Aorta (tissue), 5 donors: ENCODE measurements around the gene COLEC12. TPM values are rescaled to one million over a fixed set of nuclear protein-coding genes. Genes with fewer than 3 reads are reported as not detected.

Source experiments
- ATAC-seq: fragments of 200-7000 bp; cut with Tn5 transposase; one replicate; pipeline ENCODE4 v1.9.1; 2022; ENCODE audit warnings: moderate library complexity; ENCODE audit not compliant: low FRiP score
- DNase-seq, 2 donors: peaks; one replicate each; pipeline ENCODE4 v3.0.0-alpha.2; 2020
- H3K27ac ChIP-seq, 2 donors: one replicate each; pipeline ENCODE4 v1.5.1; 2013; ENCODE audit warnings: low read length in 2 of 2, mild to moderate bottlenecking in 2 of 2, moderate library complexity in 2 of 2, control low read depth in 1 of 2, inconsistent platforms in 1 of 2, low read depth in 1 of 2
- H3K27me3 ChIP-seq, 2 donors: one replicate each; pipeline ENCODE4 v1.6.1; 2013; ENCODE audit warnings: control low read depth in 1 of 2, low read length in 1 of 2, mild to moderate bottlenecking in 1 of 2, moderate library complexity in 1 of 2; ENCODE audit not compliant: insufficient read depth in 2 of 2, control insufficient read depth in 1 of 2
- H3K36me3 ChIP-seq, 2 donors: one replicate each; pipeline ENCODE4 v1.6.1; 2013; ENCODE audit warnings: control low read depth in 1 of 2, low read length in 1 of 2, mild to moderate bottlenecking in 1 of 2; ENCODE audit not compliant: insufficient read depth in 2 of 2, control insufficient read depth in 1 of 2
- H3K4me1 ChIP-seq, 2 donors: one replicate each; pipeline ENCODE4 v1.6.1; 2013; ENCODE audit warnings: low read length in 2 of 2, control low read depth in 1 of 2, mild to moderate bottlenecking in 1 of 2, moderate library complexity in 1 of 2; ENCODE audit not compliant: insufficient read depth in 2 of 2, control insufficient read depth in 1 of 2
- H3K4me3 ChIP-seq, 2 donors: one replicate each; pipeline ENCODE4 v1.5.1; 2013; ENCODE audit warnings: low read length in 2 of 2, control low read depth in 1 of 2, mild to moderate bottlenecking in 1 of 2
- H3K9me3 ChIP-seq: one replicate; pipeline ENCODE4 v1.6.1; 2013; ENCODE audit warnings: mild to moderate bottlenecking, low read length; ENCODE audit not compliant: control insufficient read depth
- WGBS, 2 donors: extraction: QIAGEN DNeasy Blood & Tissue Kit; methylation state at CpG; one replicate each; pipeline ENCODE4 v1.1.7; 2013; 5-methylcytosine and 5-hydroxymethylcytosine counted together
- intact Hi-C, 2 donors: fragments of 100-400 bp; cut with DNase I; formaldehyde crosslinking; loops; one replicate each; pipeline versions ENCODE4 v1.14.2 to v1.15.0; 2022
- polyA plus RNA-seq, 2 donors: library from polyadenylated mRNA; stranded (reverse); fragments of 200-250 nt; gene quantifications; one replicate each; pipeline ENCODE4 v1.2.3, GENCODE V29; 2013
- total RNA-seq, 2 donors: library from RNA; stranded (reverse); fragmentation: NEBNext Ultra II Directional; extraction: Animal tissue kit (Norgen Biotek cat#: 25700); gene quantifications; one replicate each; pipeline ENCODE4 v1.2.1, GENCODE V29; 2021
- donor health status: healthy with polysubstance abuse.
- donor health status: Bipolar disorder and iron deficiency.
- donor health status: DM: no; HTN: no; CAD: no.
- donor health status: DM: no; HTN: no; CAD: no.
- donor health status: DM: yes; HTN: yes; CAD: no.

Gene COLEC12
- total and polyA plus RNA-seq, 4 donors = 2.4 to 46.1 (median 10.7) TPM

DNA sequence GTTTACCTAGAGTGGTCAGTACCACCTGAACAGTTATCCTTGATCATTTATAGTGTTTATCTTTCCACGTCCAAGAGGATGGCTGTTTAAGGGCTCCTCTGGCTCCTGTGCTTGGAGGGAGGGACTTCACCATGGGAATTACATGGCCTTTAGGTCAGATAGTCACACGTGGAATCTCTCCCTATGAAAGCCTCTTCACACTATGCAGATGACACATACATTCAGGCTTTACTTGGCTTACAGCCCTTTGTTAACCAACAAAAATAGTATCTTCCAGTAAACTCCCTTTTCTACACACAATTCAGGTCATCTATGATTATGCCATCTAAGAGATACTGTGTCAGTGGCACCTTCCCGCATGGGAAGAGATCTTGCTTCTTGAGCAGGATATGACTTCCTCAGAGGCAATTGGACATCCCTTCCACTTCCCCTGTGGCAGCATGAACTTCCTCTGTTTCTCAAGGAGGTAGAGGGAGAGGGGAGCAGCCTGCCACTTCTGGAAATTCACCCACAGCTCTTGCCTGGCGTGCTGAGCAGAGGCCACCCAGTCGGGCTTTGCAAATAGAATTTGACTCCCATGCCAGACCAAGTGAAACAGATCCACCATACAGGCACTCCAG, 53.5 kb downstream of the COLEC12 start:
- no peak overlapping the region for H3K27ac ChIP-seq
- WGBS, 2 donors = 75 to 79% methylated on average over 5 of the region's 5 CpGs
- ATAC-seq = peak; percentile 29

DNA sequence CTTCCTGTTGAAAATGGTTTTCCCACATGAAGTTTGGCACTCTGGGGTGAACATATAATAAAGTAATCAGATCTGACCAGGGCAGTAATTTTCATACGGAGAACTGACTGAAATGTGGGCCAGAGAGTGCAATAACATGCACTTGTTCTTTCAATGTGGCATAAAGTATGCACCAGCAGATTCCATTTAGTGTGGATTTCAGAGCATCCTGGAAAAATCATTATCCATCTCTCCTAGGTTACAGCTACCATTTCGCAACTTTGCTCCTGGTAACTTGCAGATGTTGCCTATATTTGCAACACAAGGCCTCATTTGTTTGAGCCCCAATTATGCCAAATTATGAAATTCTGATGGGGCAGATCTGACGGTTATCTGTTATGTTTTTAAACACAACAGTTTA, 55.4 kb downstream of the COLEC12 start:
- no peaks in the 10 kb centered on the region for H3K27me3 ChIP-seq
- H3K4me1 ChIP-seq = no peaks in the 10 kb centered on the region
- no peaks in the 10 kb centered on the region for H3K9me3 ChIP-seq
- H3K36me3 ChIP-seq = no peaks in the 10 kb centered on the region
- no peak overlapping the region for H3K27ac ChIP-seq
- intact Hi-C loops = no loop called here
- DNase-seq (no peak), ATAC-seq (no peak)
- H3K4me3 ChIP-seq = no peak overlapping the region
- WGBS, 2 donors = 75 to 91% methylated on average over 3 of the region's 3 CpGs

More for the DNA sequence above, 53.5 kb downstream of the COLEC12 start:
- intact Hi-C loops = no loop called here
- Histone ChIP-seq H3K27me3 (no peaks in the 10 kb centered on the region), H3K4me1 (no peaks in the 10 kb centered on the region), H3K36me3 (no peaks in the 10 kb centered on the region), H3K9me3 (peaks cover 5% of the 10 kb centered on the region), H3K4me3 (no peak overlapping the region)
- no peak for DNase-seq

DNA sequence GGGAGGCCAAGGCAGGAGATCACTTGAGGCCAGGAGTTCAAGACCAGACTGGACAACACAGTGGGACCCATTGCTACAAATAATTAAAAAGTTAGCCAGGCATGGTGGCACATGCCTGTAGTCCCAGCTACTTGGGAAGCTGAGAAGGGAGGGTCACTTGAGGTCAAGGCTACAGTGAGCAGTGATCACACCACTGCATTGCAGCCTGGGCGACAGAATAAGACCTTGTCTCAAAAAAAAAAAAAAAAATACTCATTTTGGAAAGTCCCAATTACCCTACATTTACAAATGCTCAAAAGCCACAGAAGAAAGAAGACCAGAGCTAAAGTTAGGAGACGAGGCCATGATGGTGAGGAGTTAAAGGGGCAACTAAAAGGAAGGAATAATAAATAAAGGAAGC, 61.9 kb downstream of the COLEC12 start:
- Histone ChIP-seq H3K27me3 (no peaks in the 10 kb centered on the region), H3K4me3 (no peak overlapping the region), H3K27ac (no peak overlapping the region), H3K9me3 (no peaks in the 10 kb centered on the region), H3K4me1 (no peaks in the 10 kb centered on the region), H3K36me3 (no peaks in the 10 kb centered on the region)
- 81 to 85% methylated on average over 2 of the region's 2 CpGs for WGBS, 2 donors
- no peak for DNase-seq
- no peak for ATAC-seq
- intact Hi-C loops = no loop called here

DNA sequence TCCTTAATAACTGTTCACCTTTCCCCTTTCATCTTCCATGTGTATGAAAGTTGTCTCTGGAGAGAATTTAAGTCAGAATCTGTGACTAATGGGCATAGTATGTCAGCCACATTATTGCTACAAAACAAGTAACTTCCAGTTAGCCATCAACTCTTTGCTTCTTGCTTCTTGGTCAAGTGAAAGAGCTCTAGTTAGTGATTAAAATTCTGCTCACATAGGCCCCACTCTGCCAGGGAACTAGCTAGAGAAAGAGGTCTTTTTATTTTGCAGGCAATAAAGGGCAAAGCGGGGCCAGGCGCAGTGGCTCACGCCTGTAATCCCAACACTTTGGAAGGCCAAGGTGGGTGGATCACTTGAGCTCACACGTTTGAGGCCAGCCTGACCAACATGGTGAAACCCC, 64.6 kb downstream of the COLEC12 start:
- ATAC-seq = no peak
- intact Hi-C loops = no loop called here

DNA sequence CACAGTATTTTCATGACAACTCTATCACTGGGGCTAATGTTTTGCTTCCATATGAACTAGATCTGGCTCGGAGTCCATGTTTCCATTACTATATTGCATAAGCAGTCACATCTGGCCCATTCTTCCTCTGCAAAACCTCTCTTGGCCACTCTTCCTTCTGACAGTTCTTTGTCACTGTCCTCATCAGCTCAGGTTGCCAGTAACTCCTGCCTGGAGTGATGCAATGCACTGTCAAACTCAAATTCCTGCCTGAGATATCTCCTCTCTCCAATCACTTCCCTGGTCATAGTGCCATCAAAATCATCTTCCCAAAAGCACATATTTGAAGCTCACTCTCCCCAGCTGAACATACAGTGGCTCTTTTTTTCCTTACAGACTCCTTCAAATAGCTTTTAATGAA, 66.1 kb downstream of the COLEC12 start:
- DNase-seq = no peak
- no peaks in the 10 kb centered on the region for H3K27me3 ChIP-seq
- no peaks in the 10 kb centered on the region for H3K4me1 ChIP-seq
- WGBS, 2 donors = 0 to 36% methylated on average over 1 of the region's 1 CpG
- no peaks in the 10 kb centered on the region for H3K36me3 ChIP-seq
- no peak for ATAC-seq
- no peak overlapping the region for H3K4me3 ChIP-seq
- intact Hi-C loops = no loop called here
- H3K9me3 ChIP-seq = no peaks in the 10 kb centered on the region
- no peak overlapping the region for H3K27ac ChIP-seq

More for the DNA sequence above, 64.6 kb downstream of the COLEC12 start:
- Histone ChIP-seq H3K4me3 (no peak overlapping the region), H3K4me1 (no peaks in the 10 kb centered on the region), H3K9me3 (no peaks in the 10 kb centered on the region), H3K36me3 (no peaks in the 10 kb centered on the region), H3K27me3 (no peaks in the 10 kb centered on the region), H3K27ac (no peak overlapping the region)
- 92 to 93% methylated on average over 4 of the region's 4 CpGs for WGBS, 2 donors
- no peak for DNase-seq

DNA sequence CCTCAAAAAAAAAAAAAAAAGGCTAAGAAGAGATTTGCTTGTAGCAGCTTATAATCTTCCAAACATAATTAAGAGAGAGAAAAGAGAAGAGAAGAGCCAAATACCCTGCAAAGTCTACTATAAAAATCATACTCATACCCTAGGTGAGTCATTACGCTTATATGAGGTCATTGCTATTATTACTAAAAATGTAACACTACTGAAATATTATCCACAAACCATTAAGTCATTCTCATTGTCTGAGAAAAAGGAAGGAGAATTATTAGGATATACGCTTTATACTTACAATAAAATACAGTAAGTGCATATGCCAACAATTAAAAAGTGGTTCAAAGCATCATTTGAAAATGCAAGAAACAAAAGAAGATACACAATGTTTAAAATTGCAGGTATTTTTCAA, 66.5 kb downstream of the COLEC12 start:
- no peak overlapping the region for H3K27ac ChIP-seq
- 61 to 65% methylated on average over 2 of the region's 2 CpGs for WGBS, 2 donors
- ATAC-seq = no peak

DNA sequence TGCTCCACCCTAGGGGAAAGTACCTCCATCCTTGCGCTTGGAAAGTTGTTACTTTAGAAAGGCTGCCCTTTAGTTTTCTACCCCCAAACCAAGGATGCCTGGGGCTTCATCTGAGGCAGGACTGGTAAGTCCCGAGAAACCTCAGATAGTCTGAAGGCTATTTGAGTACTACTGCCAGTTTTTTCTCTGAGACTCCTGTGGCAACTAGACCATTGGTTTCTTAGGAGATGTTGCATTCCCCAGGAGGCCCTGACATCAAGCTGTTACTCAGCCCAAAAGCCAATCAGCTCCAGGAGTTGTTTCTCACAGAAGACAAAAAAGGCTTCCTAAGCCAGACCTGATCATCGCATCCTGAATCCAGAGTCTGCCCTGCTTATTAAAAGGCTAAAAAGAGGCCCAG, 67.2 kb downstream of the COLEC12 start:
- no peak for DNase-seq
- Histone ChIP-seq H3K4me3 (no peak overlapping the region), H3K27ac (no peak overlapping the region), H3K4me1 (no peaks in the 10 kb centered on the region), H3K36me3 (no peaks in the 10 kb centered on the region), H3K9me3 (no peaks in the 10 kb centered on the region), H3K27me3 (no peaks in the 10 kb centered on the region)
- ATAC-seq = no peak
- WGBS, 2 donors = 78 to 90% methylated on average over 3 of the region's 3 CpGs
- intact Hi-C loops = no loop called here

More for the DNA sequence above, 66.5 kb downstream of the COLEC12 start:
- intact Hi-C loops = no loop called here
- no peaks in the 10 kb centered on the region for H3K9me3 ChIP-seq
- DNase-seq = no peak
- H3K36me3 ChIP-seq = no peaks in the 10 kb centered on the region
- H3K4me1 ChIP-seq = no peaks in the 10 kb centered on the region
- no peaks in the 10 kb centered on the region for H3K27me3 ChIP-seq
- H3K4me3 ChIP-seq = no peak overlapping the region

DNA sequence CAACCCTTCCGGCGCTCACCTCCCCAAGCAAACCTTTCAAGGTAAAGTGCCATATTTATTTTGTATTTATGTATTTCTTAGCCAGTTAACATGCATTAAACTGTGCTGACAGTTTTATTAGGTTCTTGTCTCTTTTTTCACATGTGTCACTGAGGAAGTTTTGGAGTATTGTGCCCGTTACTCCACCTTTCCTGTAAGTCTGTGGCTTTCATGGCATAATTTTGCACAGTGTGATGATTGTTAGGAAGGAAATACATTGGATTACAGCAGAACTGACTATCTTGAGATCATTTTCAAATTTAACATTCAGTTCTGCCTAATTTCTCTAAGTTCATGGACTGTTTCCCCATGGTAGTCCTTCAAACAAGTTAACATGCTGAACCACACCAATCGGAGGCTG, 67.7 kb downstream of the COLEC12 start:
- intact Hi-C loops = no loop called here
- WGBS, 2 donors = 90 to 93% methylated on average over 4 of the region's 4 CpGs
- H3K4me3 ChIP-seq = no peak overlapping the region
- H3K27me3 ChIP-seq = no peaks in the 10 kb centered on the region
- no peaks in the 10 kb centered on the region for H3K9me3 ChIP-seq
- no peak for ATAC-seq
- no peaks in the 10 kb centered on the region for H3K4me1 ChIP-seq
- DNase-seq = no peak
- H3K27ac ChIP-seq = no peak overlapping the region
- H3K36me3 ChIP-seq = no peaks in the 10 kb centered on the region

DNA sequence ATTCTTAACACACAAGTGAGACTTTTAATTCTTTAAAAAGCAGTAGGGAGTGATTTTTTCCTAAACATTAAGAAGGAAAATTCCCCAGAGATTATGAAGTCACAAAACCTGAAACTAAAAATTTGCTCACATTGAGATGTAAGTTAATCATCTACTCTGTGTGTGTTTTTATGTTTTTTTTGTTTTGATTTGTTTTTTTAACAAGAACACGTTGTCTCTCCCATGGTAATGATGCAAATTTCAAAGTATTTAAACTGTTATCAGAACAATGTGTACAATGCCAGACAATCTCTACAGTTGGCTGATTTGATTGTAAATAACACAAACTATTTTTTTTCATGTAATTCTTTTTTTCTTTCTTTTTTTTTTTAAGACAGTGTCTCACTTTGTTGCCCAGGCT, 71.5 kb downstream of the COLEC12 start:
- DNase-seq (no peak), ATAC-seq (no peak)
- H3K27ac ChIP-seq = no peak overlapping the region
- H3K4me1 ChIP-seq = no peaks in the 10 kb centered on the region
- 1 to 22% methylated on average over 1 of the region's 1 CpG for WGBS, 2 donors
- no peak overlapping the region for H3K4me3 ChIP-seq
- no peaks in the 10 kb centered on the region for H3K27me3 ChIP-seq
- intact Hi-C loops = no loop called here
- no peaks in the 10 kb centered on the region for H3K9me3 ChIP-seq
- no peaks in the 10 kb centered on the region for H3K36me3 ChIP-seq
